Transverse colon (tissue), 4 donors: ENCODE measurements around the gene MLLT10.

Source experiments
- CTCF ChIP-seq, 5 experiments: fragments of 200-600 bp in 3 of 5; fragments of 450-650 bp in 2 of 5; sonication (generic) in 3 of 5; IDR thresholded peaks; 1 replicate in 2 of 5; 2 replicates in 3 of 5; pipeline ENCODE4 v1.5.1; 2016 to 2017; ENCODE audit warnings: antibody characterized with exemption in 5 of 5, inconsistent platforms in 3 of 5, mild to moderate bottlenecking in 2 of 5, moderate library complexity in 1 of 5
- EP300 ChIP-seq: sonication (generic); formaldehyde crosslinking; IDR thresholded peaks from one replicate; pipeline ENCODE4 v1.6.1; 2017; ENCODE audit warnings: antibody characterized with exemption, low read depth
- POLR2A ChIP-seq: fragments of 450-650 bp; IDR thresholded peaks from one replicate; pipeline ENCODE4 v1.6.1; 2016; ENCODE audit warnings: antibody characterized with exemption, mild to moderate bottlenecking, moderate library complexity
- POLR2AphosphoS5 ChIP-seq, 3 donors: sonication (generic); formaldehyde crosslinking; IDR thresholded peaks; one replicate each; pipeline ENCODE4 v1.6.1; 2016; ENCODE audit warnings: antibody characterized with exemption in 3 of 3

- TF ChIP-seq CTCF (IDR thresholded peaks at IDR 0.05), result no peak
- no peak for TF ChIP-seq POLR2A
- no peak for TF ChIP-seq POLR2AphosphoS5 (IDR thresholded peaks at IDR 0.05)
- no peak for TF ChIP-seq EP300
Observed at GRCh38 chr10:21521751-21522533, 12.1 kb upstream of the MLLT10 start.
